ENCODE measurements around the gene DNAJB12.
"Not testable (repeated sequence)": the region's sequence is repeated elsewhere in the genome, so short reads cannot be mapped to it uniquely, and the experiment has no call there.

Gene DNAJB12

GRCh38 chr10:72354356-72355213 is at the start of gene DNAJB12:
TSS of gene DNAJB12 (minus strand) at chr10:72354919. CDS start at chr10:72354897, 22 bp downstream.
- H3K36me3 Mint-ChIP-seq (ENCODE audit: low read depth): peaks cover 53% of the 10 kb centered on the region
- intact Hi-C loops (cut with micrococcal nuclease): no loop called here
- H3K4me3 Mint-ChIP-seq: peak within 1 kb of the TSS; percentile 99
- peak within 1 kb of the TSS; percentile 98 for H3K27ac Mint-ChIP-seq
- H3K27me3 Mint-ChIP-seq: no peaks in the 10 kb centered on the region
- peaks cover 49% of the 10 kb centered on the region for H3K4me1 Mint-ChIP-seq (ENCODE audit: low read depth)
- no peaks in the 10 kb centered on the region for H3K9me3 Mint-ChIP-seq

- Mint-ChIP-seq H3K36me3 (ENCODE audit: low read depth) (peaks cover 22% of the 10 kb centered on the region), H3K4me1 (ENCODE audit: low read depth) (peaks cover 12% of the 10 kb centered on the region)
- H3K9me3 Mint-ChIP-seq; intact Hi-C loops (cut with micrococcal nuclease); H3K27ac Mint-ChIP-seq; H3K4me3 Mint-ChIP-seq; H3K27me3 Mint-ChIP-seq: not testable (repeated sequence)
Measured at GRCh38 chr10:72395581-72395980, 40.9 kb upstream of the DNAJB12 start.

- peaks cover 22% of the 10 kb centered on the region for H3K36me3 Mint-ChIP-seq (ENCODE audit: low read depth)
- no peak overlapping the region for H3K27ac Mint-ChIP-seq
Measured at GRCh38 chr10:72392571-72392970, 37.9 kb upstream of the DNAJB12 start.

GRCh38 chr10:72390764-72391163 is 36.0 kb upstream of the DNAJB12 start:
- H3K4me1 Mint-ChIP-seq (ENCODE audit: low read depth): peaks cover 14% of the 10 kb centered on the region
- H3K27me3 Mint-ChIP-seq: no peaks in the 10 kb centered on the region
- H3K27ac Mint-ChIP-seq: no peak overlapping the region
- no peaks in the 10 kb centered on the region for H3K9me3 Mint-ChIP-seq
- H3K4me3 Mint-ChIP-seq: no peak overlapping the region
- intact Hi-C loops (cut with micrococcal nuclease): no loop called here
- peaks cover 9% of the 10 kb centered on the region for H3K36me3 Mint-ChIP-seq (ENCODE audit: low read depth)

More at GRCh38 chr10:72392571-72392970, 37.9 kb upstream of the DNAJB12 start:
- H3K9me3 Mint-ChIP-seq: no peaks in the 10 kb centered on the region
- no peak overlapping the region for H3K4me3 Mint-ChIP-seq
- H3K27me3 Mint-ChIP-seq: no peaks in the 10 kb centered on the region
- H3K4me1 Mint-ChIP-seq (ENCODE audit: low read depth): peaks cover 17% of the 10 kb centered on the region
- intact Hi-C loops (cut with micrococcal nuclease): no loop called here

GRCh38 chr10:72389716-72390115 is 35.0 kb upstream of the DNAJB12 start:
- Mint-ChIP-seq H3K9me3 (no peaks in the 10 kb centered on the region), H3K36me3 (ENCODE audit: low read depth) (no peaks in the 10 kb centered on the region), H3K4me1 (ENCODE audit: low read depth) (peaks cover 22% of the 10 kb centered on the region), H3K27ac (no peak overlapping the region), H3K27me3 (no peaks in the 10 kb centered on the region), H3K4me3 (no peak overlapping the region)
- intact Hi-C loops (cut with micrococcal nuclease): no loop called here

- Mint-ChIP-seq H3K4me1 (ENCODE audit: low read depth) (peaks cover 22% of the 10 kb centered on the region), H3K27ac (no peak overlapping the region), H3K4me3 (no peak overlapping the region), H3K9me3 (no peaks in the 10 kb centered on the region), H3K27me3 (no peaks in the 10 kb centered on the region), H3K36me3 (ENCODE audit: low read depth) (no peaks in the 10 kb centered on the region)
- intact Hi-C loops (cut with micrococcal nuclease): no loop called here
Measured at GRCh38 chr10:72389014-72389413, 34.3 kb upstream of the DNAJB12 start.

GRCh38 chr10:72388062-72388461 is 33.3 kb upstream of the DNAJB12 start:
- no peaks in the 10 kb centered on the region for H3K9me3 Mint-ChIP-seq
- H3K4me1 Mint-ChIP-seq (ENCODE audit: low read depth): peaks cover 22% of the 10 kb centered on the region
- H3K27ac Mint-ChIP-seq: no peak overlapping the region
- no peaks in the 10 kb centered on the region for H3K36me3 Mint-ChIP-seq (ENCODE audit: low read depth)
- H3K4me3 Mint-ChIP-seq: no peak overlapping the region
- intact Hi-C loops (cut with micrococcal nuclease): no loop called here
- no peaks in the 10 kb centered on the region for H3K27me3 Mint-ChIP-seq

- H3K4me3 Mint-ChIP-seq: no peak overlapping the region
- intact Hi-C loops (cut with micrococcal nuclease): no loop called here
- no peak overlapping the region for H3K27ac Mint-ChIP-seq
- no peaks in the 10 kb centered on the region for H3K27me3 Mint-ChIP-seq
- no peaks in the 10 kb centered on the region for H3K36me3 Mint-ChIP-seq (ENCODE audit: low read depth)
- no peaks in the 10 kb centered on the region for H3K9me3 Mint-ChIP-seq
- peaks cover 16% of the 10 kb centered on the region for H3K4me1 Mint-ChIP-seq (ENCODE audit: low read depth)
Measured at GRCh38 chr10:72386916-72387586, 32.3 kb upstream of the DNAJB12 start.

- Mint-ChIP-seq H3K36me3 (ENCODE audit: low read depth) (no peaks in the 10 kb centered on the region), H3K9me3 (no peaks in the 10 kb centered on the region), H3K27ac (no peak overlapping the region), H3K27me3 (no peaks in the 10 kb centered on the region), H3K4me3 (no peak overlapping the region), H3K4me1 (ENCODE audit: low read depth) (peaks cover 16% of the 10 kb centered on the region)
- intact Hi-C loops (cut with micrococcal nuclease): no loop called here
Measured at GRCh38 chr10:72385724-72386123, 31.0 kb upstream of the DNAJB12 start.

GRCh38 chr10:72384982-72385381 is 30.3 kb upstream of the DNAJB12 start:
- intact Hi-C loops (cut with micrococcal nuclease); H3K36me3 Mint-ChIP-seq (ENCODE audit: low read depth); H3K4me3 Mint-ChIP-seq; H3K27me3 Mint-ChIP-seq; H3K9me3 Mint-ChIP-seq; H3K27ac Mint-ChIP-seq: not testable (repeated sequence)
- H3K4me1 Mint-ChIP-seq (ENCODE audit: low read depth): peaks cover 16% of the 10 kb centered on the region

GRCh38 chr10:72379776-72380175 is 25.1 kb upstream of the DNAJB12 start:
- intact Hi-C loops (cut with micrococcal nuclease): no loop called here
- Mint-ChIP-seq H3K27me3 (no peaks in the 10 kb centered on the region), H3K4me1 (ENCODE audit: low read depth) (peaks cover 16% of the 10 kb centered on the region), H3K27ac (no peak overlapping the region), H3K4me3 (no peak overlapping the region), H3K9me3 (no peaks in the 10 kb centered on the region), H3K36me3 (ENCODE audit: low read depth) (peaks cover 23% of the 10 kb centered on the region)

GRCh38 chr10:72379062-72379461 is 24.3 kb upstream of the DNAJB12 start:
- peaks cover 29% of the 10 kb centered on the region for H3K36me3 Mint-ChIP-seq (ENCODE audit: low read depth)
- H3K27ac Mint-ChIP-seq: no peak overlapping the region
- peaks cover 14% of the 10 kb centered on the region for H3K4me1 Mint-ChIP-seq (ENCODE audit: low read depth)
- H3K4me3 Mint-ChIP-seq: no peak overlapping the region
- intact Hi-C loops (cut with micrococcal nuclease): no loop called here
- H3K27me3 Mint-ChIP-seq: no peaks in the 10 kb centered on the region
- H3K9me3 Mint-ChIP-seq: no peaks in the 10 kb centered on the region

- no peak overlapping the region for H3K27ac Mint-ChIP-seq
- H3K36me3 Mint-ChIP-seq (ENCODE audit: low read depth): peaks cover 53% of the 10 kb centered on the region
- no peak overlapping the region for H3K4me3 Mint-ChIP-seq
- no peaks in the 10 kb centered on the region for H3K27me3 Mint-ChIP-seq
- H3K9me3 Mint-ChIP-seq: no peaks in the 10 kb centered on the region
- H3K4me1 Mint-ChIP-seq (ENCODE audit: low read depth): peaks cover 14% of the 10 kb centered on the region
- intact Hi-C loops (cut with micrococcal nuclease): no loop called here
Measured at GRCh38 chr10:72375585-72375984, 20.9 kb upstream of the DNAJB12 start.

- Mint-ChIP-seq H3K9me3 (no peaks in the 10 kb centered on the region), H3K4me3 (no peak overlapping the region), H3K36me3 (ENCODE audit: low read depth) (peaks cover 57% of the 10 kb centered on the region), H3K27ac (no peak overlapping the region), H3K4me1 (ENCODE audit: low read depth) (peaks cover 14% of the 10 kb centered on the region), H3K27me3 (no peaks in the 10 kb centered on the region)
- intact Hi-C loops (cut with micrococcal nuclease): no loop called here
Measured at GRCh38 chr10:72375173-72375572, 20.5 kb upstream of the DNAJB12 start.
